ENCODE measurements around the gene HACE1. TPM values are rescaled to one million over a fixed set of nuclear protein-coding genes. Genes with fewer than 3 reads are reported as not detected.
"Not testable (repeated sequence)": the region's sequence is repeated elsewhere in the genome, so short reads cannot be mapped to it uniquely, and the experiment has no call there.

The HACE1 gene
- total and polyA plus RNA-seq, 2 donors, result 11.4 to 39.8 TPM

GRCh38 chr6:104750449-104750848 lies 109.3 kb downstream of the HACE1 start:
- Histone ChIP-seq H3K27ac (ENCODE audit: low read depth) (no peak overlapping the region), H3K4me3 (ENCODE audit: low read depth, low read length) (no peak overlapping the region), H3K4me1 (ENCODE audit: insufficient read depth) (no peaks in the 10 kb centered on the region), H3K36me3 (ENCODE audit: insufficient read depth) (no peaks in the 10 kb centered on the region)
- DNase-seq (ENCODE audit: extremely low spot score), result no peak
- WGBS, result 98% methylated on average over 2 of the region's 2 CpGs

GRCh38 chr6:104739124-104739523 lies 120.6 kb downstream of the HACE1 start:
- not testable (repeated sequence) for DNase-seq (ENCODE audit: extremely low spot score); H3K4me3 ChIP-seq (ENCODE audit: low read depth, low read length); H3K36me3 ChIP-seq (ENCODE audit: insufficient read depth); H3K27ac ChIP-seq (ENCODE audit: low read depth); H3K4me1 ChIP-seq (ENCODE audit: insufficient read depth)
- WGBS, result 94% methylated on average over 3 of the region's 3 CpGs

- H3K27ac ChIP-seq (ENCODE audit: low read depth); H3K4me3 ChIP-seq (ENCODE audit: low read depth, low read length); H3K4me1 ChIP-seq (ENCODE audit: insufficient read depth); H3K36me3 ChIP-seq (ENCODE audit: insufficient read depth); DNase-seq (ENCODE audit: extremely low spot score): not testable (repeated sequence)
- WGBS, result 89% methylated on average over 14 of the region's 16 CpGs
These were observed 122.2 kb downstream of the HACE1 start for GRCh38 chr6:104737567-104737966.

GRCh38 chr6:104736545-104736944 lies 123.2 kb downstream of the HACE1 start:
- no peak for DNase-seq (ENCODE audit: extremely low spot score)
- no peak overlapping the region for H3K4me3 ChIP-seq (ENCODE audit: low read depth, low read length)
- 77% methylated on average over 1 of the region's 1 CpG for WGBS
- peaks cover 1% of the 10 kb centered on the region for H3K36me3 ChIP-seq (ENCODE audit: insufficient read depth)
- H3K27ac ChIP-seq (ENCODE audit: low read depth), result no peak overlapping the region
- no peaks in the 10 kb centered on the region for H3K4me1 ChIP-seq (ENCODE audit: insufficient read depth)

GRCh38 chr6:104730450-104730849 lies 129.3 kb downstream of the HACE1 start:
- Histone ChIP-seq H3K27ac (ENCODE audit: low read depth) (no peak overlapping the region), H3K36me3 (ENCODE audit: insufficient read depth) (no peaks in the 10 kb centered on the region), H3K4me1 (ENCODE audit: insufficient read depth) (no peaks in the 10 kb centered on the region), H3K4me3 (ENCODE audit: low read depth, low read length) (no peak overlapping the region)
- DNase-seq (ENCODE audit: extremely low spot score), result no peak
- WGBS, result 99% methylated on average over 2 of the region's 2 CpGs

- Histone ChIP-seq H3K36me3 (ENCODE audit: insufficient read depth) (no peaks in the 10 kb centered on the region), H3K27ac (ENCODE audit: low read depth) (no peak overlapping the region), H3K4me3 (ENCODE audit: low read depth, low read length) (no peak overlapping the region), H3K4me1 (ENCODE audit: insufficient read depth) (no peaks in the 10 kb centered on the region)
- no peak for DNase-seq (ENCODE audit: extremely low spot score)
These were observed 130.3 kb downstream of the HACE1 start for GRCh38 chr6:104729433-104729832.

- Histone ChIP-seq H3K4me3 (ENCODE audit: low read depth, low read length) (no peak overlapping the region), H3K36me3 (ENCODE audit: insufficient read depth) (no peaks in the 10 kb centered on the region), H3K4me1 (ENCODE audit: insufficient read depth) (no peaks in the 10 kb centered on the region), H3K27ac (ENCODE audit: low read depth) (no peak overlapping the region)
- WGBS, result 37% methylated on average over 4 of the region's 4 CpGs
- DNase-seq (ENCODE audit: extremely low spot score), result no peak
These were observed 131.3 kb downstream of the HACE1 start for GRCh38 chr6:104728448-104728847.

GRCh38 chr6:104718672-104719071 lies 141.0 kb downstream of the HACE1 start:
- H3K4me3 ChIP-seq (ENCODE audit: low read depth, low read length), result no peak overlapping the region
- H3K27ac ChIP-seq (ENCODE audit: low read depth), result no peak overlapping the region
- no peak for DNase-seq (ENCODE audit: extremely low spot score)
- H3K36me3 ChIP-seq (ENCODE audit: insufficient read depth), result no peaks in the 10 kb centered on the region
- H3K4me1 ChIP-seq (ENCODE audit: insufficient read depth), result no peaks in the 10 kb centered on the region
- WGBS, result 66% methylated on average over 1 of the region's 1 CpG

GRCh38 chr6:104716858-104717257 lies 142.9 kb downstream of the HACE1 start:
- 99% methylated on average over 4 of the region's 4 CpGs for WGBS

GRCh38 chr6:104714796-104715195 lies 144.9 kb downstream of the HACE1 start:
- Histone ChIP-seq H3K4me1 (ENCODE audit: insufficient read depth) (no peaks in the 10 kb centered on the region), H3K36me3 (ENCODE audit: insufficient read depth) (no peaks in the 10 kb centered on the region), H3K27ac (ENCODE audit: low read depth) (no peak overlapping the region), H3K4me3 (ENCODE audit: low read depth, low read length) (no peak overlapping the region)
- WGBS, result 87% methylated on average over 3 of the region's 3 CpGs
- DNase-seq (ENCODE audit: extremely low spot score), result no peak

More at GRCh38 chr6:104716858-104717257, 142.9 kb downstream of the HACE1 start:
- no peak overlapping the region for H3K27ac ChIP-seq (ENCODE audit: low read depth)
- no peak for DNase-seq (ENCODE audit: extremely low spot score)
- no peaks in the 10 kb centered on the region for H3K36me3 ChIP-seq (ENCODE audit: insufficient read depth)
- no peak overlapping the region for H3K4me3 ChIP-seq (ENCODE audit: low read depth, low read length)
- H3K4me1 ChIP-seq (ENCODE audit: insufficient read depth), result no peaks in the 10 kb centered on the region

- no peak for DNase-seq (ENCODE audit: extremely low spot score)
- 76% methylated on average over 2 of the region's 2 CpGs for WGBS
- no peak overlapping the region for H3K4me3 ChIP-seq (ENCODE audit: low read depth, low read length)
- H3K27ac ChIP-seq (ENCODE audit: low read depth), result no peak overlapping the region
- H3K4me1 ChIP-seq (ENCODE audit: insufficient read depth), result no peaks in the 10 kb centered on the region
- no peaks in the 10 kb centered on the region for H3K36me3 ChIP-seq (ENCODE audit: insufficient read depth)
These were observed 145.7 kb downstream of the HACE1 start for GRCh38 chr6:104713982-104714381.

GRCh38 chr6:104711371-104711770 lies 148.3 kb downstream of the HACE1 start:
- Histone ChIP-seq H3K4me3 (ENCODE audit: low read depth, low read length) (no peak overlapping the region), H3K27ac (ENCODE audit: low read depth) (no peak overlapping the region), H3K4me1 (ENCODE audit: insufficient read depth) (no peaks in the 10 kb centered on the region), H3K36me3 (ENCODE audit: insufficient read depth) (no peaks in the 10 kb centered on the region)
- WGBS, result 74% methylated on average over 4 of the region's 4 CpGs
- DNase-seq (ENCODE audit: extremely low spot score), result no peak

GRCh38 chr6:104710543-104711335 lies 149.0 kb downstream of the HACE1 start:
- no peaks in the 10 kb centered on the region for H3K36me3 ChIP-seq (ENCODE audit: insufficient read depth)
- WGBS, result 89% methylated on average over 4 of the region's 4 CpGs

GRCh38 chr6:104705916-104706442 lies 153.7 kb downstream of the HACE1 start:
- 44% methylated on average over 5 of the region's 5 CpGs for WGBS
- no peak overlapping the region for H3K4me3 ChIP-seq (ENCODE audit: low read depth, low read length)
- no peak for DNase-seq (ENCODE audit: extremely low spot score)
- no peaks in the 10 kb centered on the region for H3K4me1 ChIP-seq (ENCODE audit: insufficient read depth)
- no peaks in the 10 kb centered on the region for H3K36me3 ChIP-seq (ENCODE audit: insufficient read depth)
- H3K27ac ChIP-seq (ENCODE audit: low read depth), result no peak overlapping the region

More at GRCh38 chr6:104710543-104711335, 149.0 kb downstream of the HACE1 start:
- no peaks in the 10 kb centered on the region for H3K4me1 ChIP-seq (ENCODE audit: insufficient read depth)
- H3K27ac ChIP-seq (ENCODE audit: low read depth), result no peak overlapping the region
- DNase-seq (ENCODE audit: extremely low spot score), result no peak
- no peak overlapping the region for H3K4me3 ChIP-seq (ENCODE audit: low read depth, low read length)

All from urinary bladder (tissue), 4 donors.